ENCODE data around the gene CTNNAL1.
A peak's percentile ranks its signal among the peaks of the same experiment; 100 is the strongest.

The CTNNAL1 gene

GRCh38 chr9:109037946-109038715, 24.8 kb upstream of the CTNNAL1 start:
- Histone ChIP-seq H3K9me3 (ENCODE audit: control insufficient read depth, insufficient read depth, low read depth, low read length) (no peaks in the 10 kb centered on the region), H3K4me3 (ENCODE audit: low read depth, low read length) (no peak overlapping the region), H3K36me3 (ENCODE audit: control insufficient read depth in 2 of 2, insufficient read depth in 1 of 2, low read length in 2 of 2) (peaks cover 12 to 64% of the 10 kb centered on the region in 2 experiments; a peak in 2 of 3 replicates), H3K4me1 (ENCODE audit: control insufficient read depth, insufficient read depth, low read length) (no peaks in the 10 kb centered on the region), H3K27ac (ENCODE audit: extremely low read depth, low read depth, low read length) (no peak overlapping the region)
- TF ChIP-seq ZFP69B (tag by site-specific recombination; IDR thresholded peaks at IDR 0.05): no peak
- no peak for TF ChIP-seq ZNF248 (tag by site-specific recombination; IDR thresholded peaks at IDR 0.05)
- no peak for TF ChIP-seq ZNF426 (tag by site-specific recombination; IDR thresholded peaks at IDR 0.05)
- no peak for TF ChIP-seq HIC1 (tag by site-specific recombination; IDR thresholded peaks at IDR 0.05)
- no peak for TF ChIP-seq ATF2 (tag by site-specific recombination; IDR thresholded peaks at IDR 0.05; ENCODE audit: low read depth)
- no peak for TF ChIP-seq ZNF274 (IDR thresholded peaks at IDR 0.05; ENCODE audit: low read length)
- TF ChIP-seq ZNF274 (tag by site-specific recombination; IDR thresholded peaks at IDR 0.05; ENCODE audit: borderline replicate concordance): no peak
- no peak for TF ChIP-seq ZNF558 (tag by site-specific recombination; IDR thresholded peaks at IDR 0.05)
- TF ChIP-seq ZNF664 (tag by site-specific recombination; IDR thresholded peaks at IDR 0.05): no peak
- no peak for TF ChIP-seq ZNF266 (tag by site-specific recombination; IDR thresholded peaks at IDR 0.05; ENCODE audit: low read depth)
- no peak for TF ChIP-seq ZNF530 (tag by site-specific recombination; IDR thresholded peaks at IDR 0.05; ENCODE audit: low read depth)
- TF ChIP-seq ZNF48 (tag by site-specific recombination; IDR thresholded peaks at IDR 0.05): no peak
- no peak for TF ChIP-seq ZXDB (tag by site-specific recombination; IDR thresholded peaks at IDR 0.05)
- no peak for TF ChIP-seq ZNF791 (tag by site-specific recombination; IDR thresholded peaks at IDR 0.05)
- ChIA-PET CTCF (no interaction called here), POLR2A (no interaction called here)

- CTCF ChIA-PET: no interaction called here
- POLR2A ChIA-PET: no interaction called here
- Histone ChIP-seq H3K36me3 (ENCODE audit: control insufficient read depth in 2 of 2, insufficient read depth in 1 of 2, low read length in 2 of 2) (peaks cover 20 to 63% of the 10 kb centered on the region in 2 experiments; a peak in 2 of 3 replicates), H3K9me3 (ENCODE audit: control insufficient read depth, insufficient read depth, low read depth, low read length) (no peaks in the 10 kb centered on the region), H3K4me3 (ENCODE audit: low read depth, low read length) (no peak overlapping the region), H3K27ac (ENCODE audit: extremely low read depth, low read depth, low read length) (no peak overlapping the region), H3K4me1 (ENCODE audit: control insufficient read depth, insufficient read depth, low read length) (no peaks in the 10 kb centered on the region)
- TF ChIP-seq GLIS1 (tag by site-specific recombination; IDR thresholded peaks at IDR 0.05) (no peak), MZF1 (tag by site-specific recombination; IDR thresholded peaks at IDR 0.05; ENCODE audit: borderline replicate concordance) (0 out of 2 replicates have a peak, but pooled peaks have one; percentile 37), ZNF354C (tag by site-specific recombination; IDR thresholded peaks at IDR 0.05; ENCODE audit: borderline replicate concordance, low read depth) (no peak), ZNF311 (tag by site-specific recombination; IDR thresholded peaks at IDR 0.05; ENCODE audit: borderline replicate concordance) (no peak)
Measured at GRCh38 chr9:109036744-109037680, 23.7 kb upstream of the CTNNAL1 start.
